ENCODE results near the gene CHCHD6. TPM values are rescaled to one million over a fixed set of nuclear protein-coding genes. Genes with fewer than 3 reads are reported as not detected.

Gene CHCHD6
- total RNA-seq, 2 donors from 2014 or later: 9.3 to 13.2 TPM

- no peaks in the 10 kb centered on the region for H3K9me3 ChIP-seq
- no peaks in the 10 kb centered on the region for H3K36me3 ChIP-seq
- H3K4me3 ChIP-seq: no peak overlapping the region
- no peak for DNase-seq
- intact Hi-C loops (cut with DNase I): no loop called here
- H3K4me1 ChIP-seq: no peaks in the 10 kb centered on the region
- no peak overlapping the region for H3K27ac ChIP-seq
- H3K9ac ChIP-seq (ENCODE audit: low read depth in 2 of 2, low read length in 2 of 2): no peak overlapping the region
- TF ChIP-seq CTCF (IDR thresholded peaks at IDR 0.05): no peak
- H3K27me3 ChIP-seq: no peaks in the 10 kb centered on the region
These were observed 260.9 kb downstream of the CHCHD6 start for GRCh38 chr3:126964950-126965349.

DNA sequence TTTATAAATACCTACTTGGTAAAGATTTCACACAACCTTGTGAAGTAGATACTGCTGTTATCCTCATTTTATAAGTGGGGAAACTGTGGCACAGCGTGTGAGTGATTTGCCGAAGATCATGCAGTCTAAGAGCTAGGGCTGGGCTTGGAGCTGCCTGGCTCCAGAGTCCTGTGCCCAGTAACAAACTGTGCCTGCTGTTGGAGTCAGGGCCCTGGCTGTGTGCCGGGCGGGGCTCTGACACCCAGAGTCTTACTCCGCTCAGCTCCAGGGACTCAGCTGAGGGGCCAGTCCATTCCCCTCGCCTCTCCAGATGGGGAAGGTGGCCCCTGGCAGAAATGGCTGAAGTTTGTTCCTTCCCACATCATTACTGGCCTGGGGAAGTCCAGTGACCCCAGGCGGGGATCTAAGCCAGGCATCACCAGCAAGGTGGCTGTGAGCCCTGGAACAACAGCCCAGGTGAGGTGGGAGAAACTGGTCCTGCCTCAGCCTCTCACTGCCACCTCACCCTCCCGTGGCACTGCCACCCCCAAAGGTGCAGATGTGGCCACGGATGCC lies 261.6 kb downstream of the CHCHD6 start:
- intact Hi-C loops (cut with DNase I): no loop called here
- no peak for DNase-seq
- no peak for TF ChIP-seq CTCF (IDR thresholded peaks at IDR 0.05)
- H3K4me3 ChIP-seq: no peak overlapping the region
- H3K36me3 ChIP-seq: no peaks in the 10 kb centered on the region
- H3K9me3 ChIP-seq: no peaks in the 10 kb centered on the region
- H3K27me3 ChIP-seq: no peaks in the 10 kb centered on the region
- H3K9ac ChIP-seq (ENCODE audit: low read depth in 2 of 2, low read length in 2 of 2): no peak overlapping the region
- no peaks in the 10 kb centered on the region for H3K4me1 ChIP-seq
- H3K27ac ChIP-seq: no peak overlapping the region

DNA sequence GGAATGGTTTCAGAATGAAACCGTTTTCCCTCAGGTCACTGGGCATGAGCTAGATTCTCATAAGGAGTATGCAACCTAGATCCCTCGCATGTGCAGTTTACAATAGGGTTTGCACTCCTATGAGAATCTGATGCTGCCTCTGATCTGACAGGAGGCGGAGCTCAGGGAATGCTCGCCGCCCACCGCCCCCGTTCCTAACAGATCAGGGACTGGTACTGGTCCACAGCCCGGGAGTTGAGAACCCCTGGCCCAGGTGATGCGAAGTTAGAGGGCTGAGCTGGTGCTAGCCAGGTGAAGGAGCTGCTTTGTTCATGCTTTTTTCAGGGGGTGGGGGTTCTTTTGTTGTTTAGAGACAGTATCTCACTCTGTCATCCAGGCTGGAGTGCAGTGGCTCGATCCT lies 263.3 kb downstream of the CHCHD6 start:
- no peaks in the 10 kb centered on the region for H3K4me1 ChIP-seq
- no peaks in the 10 kb centered on the region for H3K9me3 ChIP-seq
- H3K9ac ChIP-seq (ENCODE audit: low read depth in 2 of 2, low read length in 2 of 2): no peak overlapping the region
- no peaks in the 10 kb centered on the region for H3K27me3 ChIP-seq
- H3K36me3 ChIP-seq: no peaks in the 10 kb centered on the region
- no peak for DNase-seq
- no peak for TF ChIP-seq CTCF (IDR thresholded peaks at IDR 0.05)
- H3K4me3 ChIP-seq: no peak overlapping the region
- H3K27ac ChIP-seq: no peak overlapping the region
- intact Hi-C loops (cut with DNase I): no loop called here

DNA sequence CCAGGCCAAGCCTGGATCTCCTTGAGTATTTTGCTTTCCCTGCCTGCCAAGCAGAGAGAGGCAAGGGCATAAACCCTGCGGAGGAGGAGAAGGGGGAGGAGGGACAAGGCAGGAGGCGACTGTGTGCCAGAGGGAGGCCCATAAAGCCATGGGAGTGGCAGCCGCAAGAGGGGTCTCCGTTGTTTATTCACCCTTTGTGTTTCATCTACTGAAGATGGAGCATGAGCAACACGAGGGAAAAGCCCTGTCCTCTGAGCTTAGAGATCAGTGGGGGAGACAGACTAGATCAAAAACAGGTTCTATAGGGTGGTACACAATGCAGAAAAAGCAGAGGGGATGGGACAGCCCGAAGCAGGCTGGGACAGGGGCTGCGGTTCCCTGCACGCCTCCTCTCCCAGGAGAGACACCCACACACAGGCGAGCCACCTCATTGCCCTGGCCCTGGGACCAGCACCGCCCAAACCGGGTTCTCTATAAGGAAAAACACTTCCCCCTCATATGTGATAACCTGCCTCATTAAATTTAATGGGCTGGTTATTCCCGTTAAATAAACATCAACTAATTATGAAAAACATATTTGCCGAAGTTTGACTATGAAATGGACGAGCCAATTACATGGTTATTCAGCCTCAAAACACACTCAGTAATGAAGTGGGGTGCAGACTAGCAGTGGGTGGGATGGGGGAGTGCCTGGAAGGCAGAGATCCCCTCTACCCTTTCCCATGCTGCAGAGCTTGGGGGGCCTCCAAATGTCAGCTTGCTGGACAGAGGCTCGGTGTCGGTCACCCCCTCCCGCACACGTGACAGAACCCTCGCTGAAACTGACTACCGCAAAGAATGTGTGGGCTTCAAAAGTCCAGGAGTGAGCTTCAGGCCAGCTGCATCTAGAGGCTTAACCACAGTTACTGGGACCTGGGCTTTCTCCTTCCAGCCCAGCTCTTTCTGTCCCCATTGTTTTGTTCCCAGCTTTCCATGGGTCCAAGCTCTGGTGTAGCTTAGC lies 264.7 kb downstream of the CHCHD6 start:
- no peak overlapping the region for H3K4me3 ChIP-seq
- TF ChIP-seq CTCF (IDR thresholded peaks at IDR 0.05): no peak
- H3K36me3 ChIP-seq: no peaks in the 10 kb centered on the region
- no peaks in the 10 kb centered on the region for H3K9me3 ChIP-seq
- H3K27ac ChIP-seq: no peak overlapping the region
- no peak for DNase-seq
- intact Hi-C loops (cut with DNase I): no loop called here
- no peaks in the 10 kb centered on the region for H3K4me1 ChIP-seq
- no peak overlapping the region for H3K9ac ChIP-seq (ENCODE audit: low read depth in 2 of 2, low read length in 2 of 2)
- no peaks in the 10 kb centered on the region for H3K27me3 ChIP-seq

GRCh38 chr3:126969586-126969985 lies 265.5 kb downstream of the CHCHD6 start:
- no peak for TF ChIP-seq CTCF (IDR thresholded peaks at IDR 0.05)
- Histone ChIP-seq H3K27me3 (no peaks in the 10 kb centered on the region), H3K4me1 (no peaks in the 10 kb centered on the region), H3K36me3 (no peaks in the 10 kb centered on the region), H3K27ac (no peak overlapping the region), H3K9me3 (no peaks in the 10 kb centered on the region), H3K4me3 (no peak overlapping the region), H3K9ac (ENCODE audit: low read depth in 2 of 2, low read length in 2 of 2) (no peak overlapping the region)
- intact Hi-C loops (cut with DNase I): no loop called here
- DNase-seq: no peak

Data from colonic mucosa (tissue), 4 donors.